Loucy (cell line): ENCODE data around the gene RGSL1.

Experiments
- CTCF ChIP-seq: fragments of 200-600 bp; sonication (generic); conservative IDR thresholded peaks from 2 replicates; pipeline ENCODE4 v1.5.1; 2014; ENCODE audit warnings: mild to moderate bottlenecking, antibody characterized with exemption, low read length
- EZH2phosphoT487 ChIP-seq: fragments of 200-600 bp; IDR thresholded peaks from 2 replicates; pipeline ENCODE4 v1.6.1; 2018; ENCODE audit warnings: antibody characterized with exemption, mild to moderate bottlenecking, moderate library complexity, borderline replicate concordance

- TF ChIP-seq CTCF (no peak), EZH2phosphoT487 (no peak)
Measured at GRCh38 chr1:182575540-182576149, 125.7 kb downstream of the RGSL1 start.
